Gastroesophageal sphincter (tissue), 3 donors: ENCODE measurements around the gene NOTCH2.

Experiments
- CTCF ChIP-seq, 4 experiments: fragments of 200-600 bp in 2 of 4; fragments of 450-650 bp in 2 of 4; sonication (generic) in 1 of 4; IDR thresholded peaks; one replicate each; pipeline ENCODE4 v1.5.1; 2017 to 2019; ENCODE audit warnings: antibody characterized with exemption in 4 of 4, mild to moderate bottlenecking in 2 of 4, moderate library complexity in 2 of 4
- EP300 ChIP-seq: sonication (generic); formaldehyde crosslinking; IDR thresholded peaks from one replicate; pipeline ENCODE4 v1.6.1; 2017; ENCODE audit warnings: antibody characterized with exemption, mild to moderate bottlenecking
- POLR2A ChIP-seq, 2 donors: fragments of 450-650 bp; IDR thresholded peaks; one replicate each; pipeline ENCODE4 v1.6.1; 2017; ENCODE audit warnings: antibody characterized with exemption in 2 of 2, mild to moderate bottlenecking in 2 of 2, moderate library complexity in 1 of 2

- no peak for TF ChIP-seq EP300
- TF ChIP-seq CTCF (IDR thresholded peaks at IDR 0.05) = no peak
- no peak for TF ChIP-seq POLR2A (IDR thresholded peaks at IDR 0.05)
These were observed 103.4 kb downstream of the NOTCH2 start for GRCh38 chr1:119966020-119966419.
